Skeletal muscle satellite cell (primary cell): ENCODE measurements around the gene JPT2.
"Not testable (repeated sequence)": the region's sequence is repeated elsewhere in the genome, so short reads cannot be mapped to it uniquely, and the experiment has no call there.

Experiments
- H3K27me3 ChIP-seq: 2 replicates; pipeline ENCODE4 v1.7.0; 2013; ENCODE audit warnings: low read length; ENCODE audit not compliant: control insufficient read depth, insufficient read depth
- H3K36me3 ChIP-seq: 2 replicates; pipeline ENCODE4 v1.7.0; 2013; ENCODE audit warnings: mild to moderate bottlenecking, control low read depth, low read length; ENCODE audit not compliant: insufficient read depth
- H3K4me1 ChIP-seq: 2 replicates; pipeline ENCODE4 v1.7.0; 2013; ENCODE audit warnings: low read length; ENCODE audit not compliant: control insufficient read depth, insufficient read depth
- H3K4me2 ChIP-seq: 2 replicates; pipeline ENCODE4 v1.7.0; 2013; ENCODE audit warnings: mild to moderate bottlenecking, low read length
- H3K4me3 ChIP-seq: 2 replicates; pipeline ENCODE4 v1.7.0; 2013; ENCODE audit warnings: low read length
- H3K9ac ChIP-seq: 2 replicates; pipeline ENCODE4 v1.7.0; 2013; ENCODE audit warnings: mild to moderate bottlenecking, low read depth, low read length, moderate library complexity
- H3K9me3 ChIP-seq: replicated peaks from 2 replicates; pipeline ENCODE4 v1.7.0; 2013; ENCODE audit warnings: mild to moderate bottlenecking, control low read depth, low read length

JPT2 gene

DNA sequence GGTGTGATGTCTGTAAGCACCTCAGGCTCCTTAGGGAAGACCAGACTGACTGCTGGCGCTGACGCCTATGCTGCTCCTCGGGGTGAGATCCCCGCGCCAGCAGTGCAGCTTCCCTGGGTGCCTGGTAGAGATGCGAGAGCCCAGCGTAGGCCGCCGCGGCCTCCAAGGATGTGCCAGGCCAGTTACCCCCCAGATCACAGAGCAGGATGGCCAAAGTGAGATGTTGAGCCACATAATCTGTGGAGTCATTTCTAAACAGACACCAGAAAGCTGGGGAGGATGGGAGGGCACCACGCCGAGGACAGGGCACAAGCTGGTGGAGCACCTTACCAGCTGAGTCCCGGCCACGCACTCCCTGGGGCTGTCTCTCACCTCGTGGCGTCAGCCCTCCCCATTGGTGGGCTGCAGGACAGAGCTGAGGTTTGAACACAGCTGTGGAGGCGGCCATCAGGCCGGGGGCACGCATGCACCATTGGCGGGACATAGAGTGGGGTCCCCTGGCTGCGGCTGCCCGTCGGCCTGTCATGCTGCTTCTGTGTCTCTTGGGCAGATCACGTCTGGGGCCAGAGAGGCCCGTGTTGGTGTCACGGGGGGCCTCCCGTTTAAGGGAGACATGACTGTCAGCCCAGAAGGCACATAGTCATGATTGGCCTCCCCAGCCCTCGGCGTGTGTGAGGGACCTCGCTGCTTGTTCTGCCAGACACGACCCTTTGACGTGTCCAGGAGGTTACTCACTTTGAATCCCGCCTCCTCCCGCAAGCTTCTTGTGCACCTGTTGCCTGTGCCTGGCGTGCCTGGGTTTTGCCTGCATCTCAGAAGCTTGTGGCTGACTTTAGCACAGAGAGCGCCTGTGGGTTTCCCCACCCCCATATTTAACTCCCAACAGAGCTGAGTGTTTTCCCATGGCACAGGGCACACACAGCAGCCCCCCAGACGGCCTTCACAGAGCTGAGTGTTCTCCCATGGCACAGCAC, 49.9 kb downstream of the JPT2 start:
- Histone ChIP-seq H3K27me3 (no peaks in the 10 kb centered on the region), H3K36me3 (peaks cover 49% of the 10 kb centered on the region), H3K4me3 (no peak overlapping the region), H3K9ac (no peak overlapping the region), H3K9me3 (no peaks in the 10 kb centered on the region), H3K4me2 (no peak overlapping the region), H3K4me1 (peaks cover 10% of the 10 kb centered on the region)

- Histone ChIP-seq H3K4me1 (no peaks in the 10 kb centered on the region), H3K9me3 (no peaks in the 10 kb centered on the region), H3K9ac (no peak overlapping the region), H3K36me3 (peaks cover 60% of the 10 kb centered on the region), H3K27me3 (no peaks in the 10 kb centered on the region), H3K4me3 (no peak overlapping the region), H3K4me2 (no peak overlapping the region)
These were observed 50.9 kb downstream of the JPT2 start for GRCh38 chr16:1729026-1729425.

GRCh38 chr16:1729445-1729844, 51.4 kb downstream of the JPT2 start:
- Histone ChIP-seq H3K36me3 (peaks cover 64% of the 10 kb centered on the region), H3K4me1 (no peaks in the 10 kb centered on the region), H3K27me3 (no peaks in the 10 kb centered on the region), H3K9me3 (no peaks in the 10 kb centered on the region), H3K4me3 (no peak overlapping the region), H3K9ac (no peak overlapping the region), H3K4me2 (no peak overlapping the region)

GRCh38 chr16:1731073-1731472, 53.0 kb downstream of the JPT2 start:
- no peaks in the 10 kb centered on the region for H3K27me3 ChIP-seq
- H3K9ac ChIP-seq = no peak overlapping the region
- peaks cover 2% of the 10 kb centered on the region for H3K9me3 ChIP-seq
- H3K36me3 ChIP-seq = peaks cover 68% of the 10 kb centered on the region
- no peak overlapping the region for H3K4me3 ChIP-seq
- no peak overlapping the region for H3K4me2 ChIP-seq
- no peaks in the 10 kb centered on the region for H3K4me1 ChIP-seq

GRCh38 chr16:1731603-1732002, 53.5 kb downstream of the JPT2 start:
- Histone ChIP-seq H3K9me3 (peaks cover 2% of the 10 kb centered on the region), H3K27me3 (no peaks in the 10 kb centered on the region), H3K9ac (no peak overlapping the region), H3K4me1 (no peaks in the 10 kb centered on the region), H3K4me3 (no peak overlapping the region), H3K36me3 (peaks cover 65% of the 10 kb centered on the region), H3K4me2 (no peak overlapping the region)

GRCh38 chr16:1732071-1732470, 54.0 kb downstream of the JPT2 start:
- H3K4me2 ChIP-seq = no peak overlapping the region
- no peaks in the 10 kb centered on the region for H3K4me1 ChIP-seq
- H3K27me3 ChIP-seq = no peaks in the 10 kb centered on the region
- H3K9me3 ChIP-seq = peaks cover 2% of the 10 kb centered on the region
- no peak overlapping the region for H3K4me3 ChIP-seq
- no peak overlapping the region for H3K9ac ChIP-seq
- peaks cover 61% of the 10 kb centered on the region for H3K36me3 ChIP-seq

- not testable (repeated sequence) for H3K4me1 ChIP-seq, H3K9ac ChIP-seq, H3K9me3 ChIP-seq, H3K4me3 ChIP-seq, H3K27me3 ChIP-seq, H3K4me2 ChIP-seq
- peaks cover 56% of the 10 kb centered on the region for H3K36me3 ChIP-seq
These were observed 54.5 kb downstream of the JPT2 start for GRCh38 chr16:1732551-1732987.

DNA sequence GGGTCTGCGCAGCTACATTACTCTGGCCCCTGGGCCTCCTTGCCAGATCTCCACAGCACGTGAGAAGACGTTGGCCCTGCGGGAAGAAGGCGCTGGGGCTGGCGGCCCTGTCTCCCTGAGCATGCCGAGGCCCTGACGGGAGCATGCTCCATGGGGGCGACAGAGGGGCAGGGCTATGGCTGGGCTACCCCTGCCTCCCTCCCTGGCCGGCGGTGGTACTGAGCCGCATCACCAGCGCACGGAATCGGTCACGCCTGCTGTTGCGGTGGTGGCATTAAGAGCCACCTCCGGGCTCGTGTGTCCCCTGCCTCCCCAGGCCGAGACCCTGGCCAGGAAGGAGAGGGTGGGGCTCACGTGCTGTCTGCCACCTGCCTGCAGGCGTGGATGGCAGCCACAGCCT, 56.0 kb downstream of the JPT2 start:
- Histone ChIP-seq H3K36me3 (peaks cover 46% of the 10 kb centered on the region), H3K4me3 (no peak overlapping the region), H3K4me1 (no peaks in the 10 kb centered on the region), H3K9ac (no peak overlapping the region), H3K27me3 (no peaks in the 10 kb centered on the region), H3K4me2 (no peak overlapping the region), H3K9me3 (peaks cover 2% of the 10 kb centered on the region)

DNA sequence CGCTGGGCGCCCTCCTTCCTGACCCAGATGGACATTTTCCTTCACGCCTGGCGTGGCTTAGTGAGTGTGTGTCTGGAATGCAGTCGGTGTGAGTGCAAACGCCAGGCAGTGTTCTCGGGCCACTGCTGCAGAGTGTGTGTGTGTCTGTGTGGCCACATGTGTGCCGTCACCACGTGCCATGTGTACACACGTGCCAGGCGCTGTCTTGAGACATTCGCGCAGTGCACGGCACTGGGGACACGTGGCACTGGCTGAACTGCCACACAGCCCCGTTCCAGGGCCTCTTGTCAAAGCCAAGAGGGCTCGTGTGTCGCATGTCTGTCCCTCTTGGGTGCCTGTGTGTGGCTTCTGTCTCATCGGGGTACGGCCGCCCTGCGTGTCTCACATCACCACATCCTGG, 56.7 kb downstream of the JPT2 start:
- Histone ChIP-seq H3K27me3 (no peaks in the 10 kb centered on the region), H3K9me3 (peaks cover 2% of the 10 kb centered on the region), H3K36me3 (peaks cover 43% of the 10 kb centered on the region), H3K4me3 (no peak overlapping the region), H3K4me2 (no peak overlapping the region), H3K9ac (no peak overlapping the region), H3K4me1 (no peaks in the 10 kb centered on the region)

DNA sequence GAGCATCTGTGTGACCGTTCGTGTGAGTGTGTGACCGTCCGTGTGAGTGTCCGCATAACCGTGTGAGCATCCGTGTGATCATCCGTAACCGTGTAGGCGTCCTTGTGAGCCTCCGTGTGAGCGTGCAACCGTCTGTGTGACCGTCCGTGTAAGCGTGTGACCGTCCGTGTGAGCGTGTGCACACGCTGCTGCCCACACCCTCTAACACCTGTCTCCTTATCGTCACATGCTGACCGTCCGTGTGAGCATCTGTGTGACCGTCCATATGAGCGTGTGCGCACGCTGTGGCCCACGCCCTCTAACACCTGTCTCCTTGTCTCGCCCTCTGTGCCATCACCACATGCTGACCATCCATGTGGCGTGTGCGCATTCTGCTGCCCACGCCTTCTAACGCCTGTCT, 62.2 kb downstream of the JPT2 start:
- Histone ChIP-seq H3K27me3 (no peaks in the 10 kb centered on the region), H3K9ac (no peak overlapping the region), H3K4me3 (no peak overlapping the region), H3K36me3 (peaks cover 41% of the 10 kb centered on the region), H3K4me2 (no peak overlapping the region), H3K9me3 (peaks cover 2% of the 10 kb centered on the region), H3K4me1 (peaks cover 9% of the 10 kb centered on the region)

- no peak overlapping the region for H3K4me3 ChIP-seq
- H3K9ac ChIP-seq = no peak overlapping the region
- H3K9me3 ChIP-seq = no peaks in the 10 kb centered on the region
- no peak overlapping the region for H3K4me2 ChIP-seq
- H3K4me1 ChIP-seq = peaks cover 16% of the 10 kb centered on the region
- H3K36me3 ChIP-seq = peaks cover 38% of the 10 kb centered on the region
- H3K27me3 ChIP-seq = no peaks in the 10 kb centered on the region
These were observed 62.9 kb downstream of the JPT2 start for GRCh38 chr16:1740781-1741490.
